ENCODE measurements around the gene ADAM33.

ADAM33 gene

DNA sequence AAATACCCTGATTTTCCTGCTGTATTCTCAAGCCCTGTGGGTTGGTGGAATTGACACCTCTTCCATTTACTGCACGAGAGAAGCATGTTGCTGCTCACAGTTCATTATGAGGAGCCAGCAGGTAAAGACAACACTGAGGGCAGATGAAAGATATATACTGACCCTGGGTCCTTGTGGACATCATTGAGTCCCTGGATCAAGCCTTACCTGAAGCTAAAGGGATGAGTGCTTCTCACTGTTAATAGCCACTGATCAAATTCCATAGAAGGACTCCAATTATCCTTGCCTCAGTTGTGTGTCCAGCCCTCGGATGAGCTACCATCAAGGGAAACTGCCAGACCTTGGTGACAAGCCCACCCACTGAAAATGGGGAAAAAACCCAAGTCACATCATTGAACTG is 38.3 kb upstream of the ADAM33 start:
- Histone ChIP-seq H2BK12ac (ENCODE audit: low read length) (no peak overlapping the region), H3K9ac (ENCODE audit: low read depth, low read length, poor library complexity) (no peak overlapping the region), H3K79me1 (ENCODE audit: low read depth, low read length) (no peaks in the 10 kb centered on the region), H3K4me1 (ENCODE audit: control insufficient read depth in 2 of 2, insufficient read depth in 1 of 2, low read depth in 1 of 2, low read length in 2 of 2) (no peaks in the 10 kb centered on the region), H2AK5ac (ENCODE audit: low read depth, low read length) (no peak overlapping the region), H4K91ac (ENCODE audit: low read depth, low read length, poor library complexity) (no peak overlapping the region), H3K36me3 (replicated peaks in 1 of 2; ENCODE audit: control insufficient read depth in 2 of 2, insufficient read depth in 2 of 2, low read length in 2 of 2) (no peaks in the 10 kb centered on the region), H3K4me2 (ENCODE audit: insufficient read depth, low read length, poor library complexity, severe bottlenecking) (no peak overlapping the region), H3K4me3 (ENCODE audit: low read length in 2 of 2) (no peak overlapping the region), H2AFZ (ENCODE audit: low read length) (no peak overlapping the region), H3K14ac (ENCODE audit: low read length) (no peak overlapping the region), H3K27me3 (ENCODE audit: control insufficient read depth in 3 of 3, insufficient read depth in 3 of 3, low read depth in 1 of 3, low read length in 3 of 3) (no peaks in the 10 kb centered on the region), H3K27ac (replicated peaks; ENCODE audit: low read length) (no peak overlapping the region), H3K4ac (ENCODE audit: low read length) (no peak overlapping the region), H4K8ac (ENCODE audit: low read depth, low read length) (no peak overlapping the region), H2BK15ac (ENCODE audit: low read length) (no peak overlapping the region), H3K18ac (ENCODE audit: low read length) (no peak overlapping the region), H2BK5ac (ENCODE audit: low read length) (no peak overlapping the region), H2BK120ac (ENCODE audit: low read depth, low read length) (no peak overlapping the region), H3K23ac (ENCODE audit: low read depth, low read length, poor library complexity) (no peak overlapping the region), H3K9me3 (replicated peaks in 1 of 2; ENCODE audit: control insufficient read depth in 2 of 2, insufficient read depth in 1 of 2, low read depth in 1 of 2, low read length in 2 of 2) (peaks cover 0 to 1% of the 10 kb centered on the region in 2 donors)
- WGBS, 2 donors (ENCODE audit: extremely low coverage in 2 of 2, insufficient read length in 2 of 2, insufficient replicate concordance in 1 of 2): no CpG with 5 or more reads among the region's 2 CpGs
- DNase-seq (ENCODE audit: low spot score): no peak

DNA sequence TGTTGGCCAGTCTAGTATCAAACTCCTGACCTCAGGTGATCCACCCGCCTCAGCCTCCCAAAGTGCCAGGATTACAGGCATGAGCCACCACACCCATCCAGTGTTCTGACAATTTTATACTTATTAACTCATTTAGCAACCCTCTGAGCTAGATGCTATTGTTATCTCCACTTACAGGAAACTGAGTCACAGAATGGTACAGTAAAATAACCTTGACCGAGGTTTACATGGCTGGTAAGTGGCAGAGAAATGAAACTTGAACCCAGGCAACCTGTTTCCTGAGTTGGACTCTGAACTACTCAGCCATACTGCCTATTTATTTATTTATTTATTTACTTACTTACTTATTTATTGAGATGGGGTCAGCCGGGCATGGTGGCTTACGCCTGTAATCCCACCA is 37.2 kb upstream of the ADAM33 start:
- Histone ChIP-seq H3K9ac (ENCODE audit: low read depth, low read length, poor library complexity) (no peak overlapping the region), H2AK5ac (ENCODE audit: low read depth, low read length) (no peak overlapping the region), H4K91ac (ENCODE audit: low read depth, low read length, poor library complexity) (no peak overlapping the region), H2BK12ac (ENCODE audit: low read length) (no peak overlapping the region), H3K18ac (ENCODE audit: low read length) (no peak overlapping the region), H3K27me3 (ENCODE audit: control insufficient read depth in 3 of 3, insufficient read depth in 3 of 3, low read depth in 1 of 3, low read length in 3 of 3) (peaks cover 0 to 3% (median 0%) of the 10 kb centered on the region in 3 experiments), H3K4me2 (ENCODE audit: insufficient read depth, low read length, poor library complexity, severe bottlenecking) (no peak overlapping the region), H3K4me1 (ENCODE audit: control insufficient read depth in 2 of 2, insufficient read depth in 1 of 2, low read depth in 1 of 2, low read length in 2 of 2) (no peaks in the 10 kb centered on the region), H2BK15ac (ENCODE audit: low read length) (no peak overlapping the region), H3K14ac (ENCODE audit: low read length) (no peak overlapping the region), H3K36me3 (replicated peaks in 1 of 2; ENCODE audit: control insufficient read depth in 2 of 2, insufficient read depth in 2 of 2, low read length in 2 of 2) (no peaks in the 10 kb centered on the region), H2BK120ac (ENCODE audit: low read depth, low read length) (no peak overlapping the region), H3K23ac (ENCODE audit: low read depth, low read length, poor library complexity) (no peak overlapping the region), H4K8ac (ENCODE audit: low read depth, low read length) (no peak overlapping the region), H2AFZ (ENCODE audit: low read length) (no peak overlapping the region), H3K79me1 (ENCODE audit: low read depth, low read length) (no peaks in the 10 kb centered on the region), H3K4me3 (ENCODE audit: low read length in 2 of 2) (no peak overlapping the region), H3K9me3 (replicated peaks in 1 of 2; ENCODE audit: control insufficient read depth in 2 of 2, insufficient read depth in 1 of 2, low read depth in 1 of 2, low read length in 2 of 2) (peaks cover 0 to 1% of the 10 kb centered on the region in 2 donors), H3K4ac (ENCODE audit: low read length) (no peak overlapping the region), H2BK5ac (ENCODE audit: low read length) (no peak overlapping the region), H3K27ac (replicated peaks; ENCODE audit: low read length) (no peak overlapping the region)
- DNase-seq (ENCODE audit: low spot score): no peak
- WGBS, 2 donors (ENCODE audit: extremely low coverage in 2 of 2, insufficient read length in 2 of 2, insufficient replicate concordance in 1 of 2): no CpG with 5 or more reads among the region's 4 CpGs

- Histone ChIP-seq H3K36me3 (replicated peaks in 1 of 2; ENCODE audit: control insufficient read depth in 2 of 2, insufficient read depth in 2 of 2, low read length in 2 of 2) (no peaks in the 10 kb centered on the region), H3K27me3 (ENCODE audit: control insufficient read depth in 3 of 3, insufficient read depth in 3 of 3, low read depth in 1 of 3, low read length in 3 of 3) (peaks cover 0 to 3% (median 0%) of the 10 kb centered on the region in 3 experiments), H3K9me3 (replicated peaks in 1 of 2; ENCODE audit: control insufficient read depth in 2 of 2, insufficient read depth in 1 of 2, low read depth in 1 of 2, low read length in 2 of 2) (no peaks in the 10 kb centered on the region), H2BK120ac (ENCODE audit: low read depth, low read length) (no peak overlapping the region), H2BK15ac (ENCODE audit: low read length) (no peak overlapping the region), H3K4me1 (ENCODE audit: control insufficient read depth in 2 of 2, insufficient read depth in 1 of 2, low read depth in 1 of 2, low read length in 2 of 2) (no peaks in the 10 kb centered on the region), H3K4me2 (ENCODE audit: insufficient read depth, low read length, poor library complexity, severe bottlenecking) (no peak overlapping the region), H3K14ac (ENCODE audit: low read length) (no peak overlapping the region), H3K18ac (ENCODE audit: low read length) (no peak overlapping the region), H2AFZ (ENCODE audit: low read length) (no peak overlapping the region), H3K27ac (replicated peaks; ENCODE audit: low read length) (no peak overlapping the region), H3K4me3 (ENCODE audit: low read length in 2 of 2) (no peak overlapping the region), H3K9ac (ENCODE audit: low read depth, low read length, poor library complexity) (no peak overlapping the region), H3K79me1 (ENCODE audit: low read depth, low read length) (no peaks in the 10 kb centered on the region), H2BK5ac (ENCODE audit: low read length) (no peak overlapping the region), H4K8ac (ENCODE audit: low read depth, low read length) (no peak overlapping the region), H2AK5ac (ENCODE audit: low read depth, low read length) (no peak overlapping the region), H2BK12ac (ENCODE audit: low read length) (no peak overlapping the region), H3K23ac (ENCODE audit: low read depth, low read length, poor library complexity) (no peak overlapping the region), H3K4ac (ENCODE audit: low read length) (no peak overlapping the region), H4K91ac (ENCODE audit: low read depth, low read length, poor library complexity) (no peak overlapping the region)
- no CpG with 5 or more reads among the region's 4 CpGs for WGBS, 2 donors (ENCODE audit: extremely low coverage in 2 of 2, insufficient read length in 2 of 2, insufficient replicate concordance in 1 of 2)
- peak; percentile 51 for DNase-seq (ENCODE audit: low spot score)
Measured at GRCh38 chr20:3716195-3716834, 34.5 kb upstream of the ADAM33 start.

- no peak overlapping the region for H3K14ac ChIP-seq (ENCODE audit: low read length)
- no peaks in the 10 kb centered on the region for H3K79me1 ChIP-seq (ENCODE audit: low read depth, low read length)
- peaks cover 0 to 3% (median 0%) of the 10 kb centered on the region in 3 experiments for H3K27me3 ChIP-seq (ENCODE audit: control insufficient read depth in 3 of 3, insufficient read depth in 3 of 3, low read depth in 1 of 3, low read length in 3 of 3)
- no peak for DNase-seq (ENCODE audit: low spot score)
- no peaks in the 10 kb centered on the region for H3K4me1 ChIP-seq (ENCODE audit: control insufficient read depth in 2 of 2, insufficient read depth in 1 of 2, low read depth in 1 of 2, low read length in 2 of 2)
- H3K27ac ChIP-seq (replicated peaks; ENCODE audit: low read length): no peak overlapping the region
- no peak overlapping the region for H4K91ac ChIP-seq (ENCODE audit: low read depth, low read length, poor library complexity)
- no peak overlapping the region for H4K8ac ChIP-seq (ENCODE audit: low read depth, low read length)
- no peak overlapping the region for H3K4ac ChIP-seq (ENCODE audit: low read length)
- no peak overlapping the region for H2BK5ac ChIP-seq (ENCODE audit: low read length)
- WGBS, 2 donors (ENCODE audit: extremely low coverage in 2 of 2, insufficient read length in 2 of 2, insufficient replicate concordance in 1 of 2): no CpG with 5 or more reads among the region's 4 CpGs
- no peak overlapping the region for H2BK120ac ChIP-seq (ENCODE audit: low read depth, low read length)
- no peak overlapping the region for H2AK5ac ChIP-seq (ENCODE audit: low read depth, low read length)
- no peak overlapping the region for H2BK12ac ChIP-seq (ENCODE audit: low read length)
- H3K36me3 ChIP-seq (replicated peaks in 1 of 2; ENCODE audit: control insufficient read depth in 2 of 2, insufficient read depth in 2 of 2, low read length in 2 of 2): no peaks in the 10 kb centered on the region
- H3K9me3 ChIP-seq (replicated peaks in 1 of 2; ENCODE audit: control insufficient read depth in 2 of 2, insufficient read depth in 1 of 2, low read depth in 1 of 2, low read length in 2 of 2): no peaks in the 10 kb centered on the region
- H3K18ac ChIP-seq (ENCODE audit: low read length): no peak overlapping the region
- H3K4me2 ChIP-seq (ENCODE audit: insufficient read depth, low read length, poor library complexity, severe bottlenecking): no peak overlapping the region
- no peak overlapping the region for H3K23ac ChIP-seq (ENCODE audit: low read depth, low read length, poor library complexity)
- no peak overlapping the region for H3K9ac ChIP-seq (ENCODE audit: low read depth, low read length, poor library complexity)
- no peak overlapping the region for H3K4me3 ChIP-seq (ENCODE audit: low read length in 2 of 2)
- H2AFZ ChIP-seq (ENCODE audit: low read length): no peak overlapping the region
- no peak overlapping the region for H2BK15ac ChIP-seq (ENCODE audit: low read length)
Measured at GRCh38 chr20:3714092-3714491, 32.3 kb upstream of the ADAM33 start.
